GM12874 (cell line): Measurements from ENCODE around the gene SCARB1.

Experiments used
- CTCF ChIP-seq: IDR thresholded peaks from 2 replicates; pipeline ENCODE4 v1.5.1; 2011; ENCODE audit warnings: low read depth, mild to moderate bottlenecking, control low read depth, low read length, moderate library complexity; ENCODE audit not compliant: insufficient read depth

Gene SCARB1

GRCh38 chr12:124772289-124773170, 91.1 kb downstream of the SCARB1 start:
- TF ChIP-seq CTCF = no peak

DNA sequence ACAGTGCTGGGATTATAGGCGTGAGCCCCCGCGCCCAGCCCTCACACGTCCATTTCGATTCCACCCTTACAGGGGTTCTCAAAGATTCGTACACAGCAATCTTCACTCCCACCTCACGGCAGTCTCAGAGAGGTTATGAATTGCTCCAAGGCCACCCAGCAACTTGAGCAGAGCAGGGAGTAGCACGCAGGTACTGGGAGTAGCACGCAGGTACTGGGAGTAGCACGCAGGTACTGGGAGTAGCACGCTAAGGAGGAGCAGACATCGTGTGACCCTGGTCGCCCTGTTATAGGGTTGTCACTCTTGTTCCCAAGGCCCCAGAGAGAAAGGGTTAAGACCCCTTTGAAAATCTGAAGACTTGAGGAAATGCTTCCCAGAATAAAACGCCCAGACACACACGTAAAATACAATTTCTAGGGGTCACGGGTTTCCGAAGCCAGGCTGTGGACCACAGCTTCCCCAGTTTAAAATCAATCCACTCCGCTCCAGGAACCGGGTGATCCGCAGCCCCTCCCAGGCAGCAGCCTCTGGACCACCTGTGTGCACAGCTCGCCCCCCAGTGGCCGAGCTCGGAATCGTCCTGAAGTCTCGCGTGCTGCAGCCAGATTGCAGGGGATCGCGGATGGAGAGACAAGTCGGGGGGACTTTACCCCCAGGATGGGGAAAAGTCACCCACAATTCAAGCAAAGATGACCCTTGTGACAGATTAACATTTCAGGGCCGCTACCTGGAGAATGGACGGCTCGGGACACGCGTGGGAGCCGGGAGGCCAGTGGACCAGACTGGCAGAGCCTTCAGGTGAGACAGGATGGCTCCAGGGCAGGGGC, 92.0 kb downstream of the SCARB1 start:
- peak; percentile 98 for TF ChIP-seq CTCF

DNA sequence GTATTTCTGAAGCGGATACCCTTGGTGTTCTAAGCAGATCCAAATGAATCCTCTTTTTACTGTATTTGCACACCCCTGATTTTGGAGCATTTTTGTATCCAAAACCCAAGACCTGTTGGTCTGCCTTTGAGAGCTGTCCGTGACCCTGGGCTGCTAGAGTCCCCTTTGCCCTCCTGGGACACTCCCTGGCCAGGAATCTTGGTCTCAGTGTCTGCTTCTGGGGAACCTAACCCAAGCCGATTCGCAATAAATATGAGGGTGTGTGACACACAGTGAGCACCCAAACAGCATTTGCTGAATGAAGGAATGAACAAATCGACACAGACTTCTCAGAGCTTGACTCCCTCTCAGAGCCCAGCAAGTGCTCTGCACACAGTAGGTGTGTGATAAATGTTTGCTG, 92.9 kb downstream of the SCARB1 start:
- TF ChIP-seq CTCF = no peak

DNA sequence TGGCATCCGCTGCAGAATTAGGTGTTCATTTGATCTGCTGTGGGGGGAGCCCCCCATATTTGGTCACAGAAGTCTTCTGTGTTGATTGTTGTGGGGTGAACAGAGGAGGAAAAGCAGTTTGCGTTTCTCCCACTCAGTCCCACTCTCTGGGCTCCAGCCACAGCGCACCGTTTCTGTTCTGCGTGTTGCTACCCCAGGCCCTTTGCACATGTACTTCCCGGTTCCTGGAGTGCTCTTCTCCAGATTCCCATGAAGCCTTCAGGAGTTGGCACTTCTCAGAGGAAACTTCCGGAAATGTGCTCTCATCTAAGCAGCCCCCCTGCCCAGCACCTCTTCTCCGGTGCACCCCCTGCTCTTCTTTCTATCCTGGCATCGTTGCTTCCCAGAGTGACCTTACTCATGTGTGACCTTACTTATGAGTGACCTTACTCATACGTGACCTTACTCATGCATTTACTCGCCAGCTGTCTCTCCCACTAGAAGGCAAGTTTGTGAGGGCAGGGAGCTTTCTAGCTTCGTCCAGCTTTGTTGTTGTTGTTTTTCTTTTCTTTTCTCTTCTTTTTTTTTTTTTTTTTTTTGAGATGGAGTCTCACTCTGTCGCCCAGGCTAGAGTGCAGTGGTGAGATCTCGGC, 93.7 kb downstream of the SCARB1 start:
- TF ChIP-seq CTCF = no peak

DNA sequence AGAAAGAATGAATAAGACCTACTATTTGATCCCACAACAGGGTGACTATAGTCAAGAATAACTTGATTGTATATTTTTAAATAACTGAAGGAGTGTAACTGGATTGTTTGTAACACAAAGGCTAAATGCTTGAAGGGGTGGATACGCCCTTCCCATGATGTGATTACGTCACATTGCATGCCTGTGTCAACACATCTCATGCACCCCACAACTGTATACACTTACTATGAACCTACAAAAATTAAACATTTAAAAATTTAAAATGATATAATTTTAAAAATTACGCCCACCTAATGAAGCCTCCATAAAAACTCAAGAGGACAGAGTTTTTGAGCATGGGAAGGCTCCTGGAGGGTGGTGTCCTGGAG, 94.5 kb downstream of the SCARB1 start:
- TF ChIP-seq CTCF = no peak

DNA sequence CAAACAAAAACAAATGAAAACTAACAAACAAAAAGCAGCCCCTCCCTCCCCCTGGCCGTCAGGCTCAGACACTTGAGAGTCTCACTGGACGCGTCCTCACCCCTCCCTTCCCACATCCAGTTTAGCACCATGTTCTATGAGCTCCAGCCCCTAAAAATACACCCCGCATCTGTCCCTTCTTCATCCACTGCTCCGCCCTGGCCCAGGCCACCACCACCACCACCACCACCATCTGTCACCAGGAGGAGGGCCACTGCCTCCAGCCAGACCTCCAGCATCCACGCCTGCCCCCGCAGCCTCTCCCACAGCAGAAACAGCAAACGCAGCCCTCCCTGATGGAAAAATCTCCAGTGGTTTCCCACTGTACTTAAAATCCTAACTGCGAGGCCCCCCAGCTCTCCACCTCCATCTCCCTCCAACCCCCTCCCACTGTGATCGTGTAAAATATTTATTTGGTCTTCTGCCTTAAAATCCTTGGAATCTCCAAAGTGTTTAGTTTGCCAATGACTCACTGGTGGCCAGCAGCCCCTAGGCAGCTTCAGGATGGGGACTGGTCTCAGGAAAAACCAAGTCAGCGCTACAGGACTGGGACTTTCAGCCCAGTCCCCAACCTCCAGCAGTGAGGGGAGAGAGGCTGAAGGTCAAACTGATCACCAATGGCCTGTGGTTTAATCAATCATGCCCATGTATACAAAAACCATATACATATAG, 95.1 kb downstream of the SCARB1 start:
- TF ChIP-seq CTCF = no peak
